SIG-M5 treated with dmso at 0.1 percent for 504 hours (cell line): Measurements from ENCODE around the gene TANC1.

ENCODE experiments used
- DNase-seq: peaks from one replicate; lab custom pipeline; 2025; ENCODE audit not compliant: unreplicated experiment; lab: John Stamatoyannopoulos, UW

Gene TANC1

GRCh38 chr2:158960193-158960592 is 8.2 kb upstream of the TANC1 start:
- DNase-seq: no peak

GRCh38 chr2:158962074-158962473 is 6.4 kb upstream of the TANC1 start:
- no peak for DNase-seq

- DNase-seq: no peak
These were observed 5.4 kb upstream of the TANC1 start for GRCh38 chr2:158963071-158963470.

GRCh38 chr2:158965107-158965506 is 3.3 kb upstream of the TANC1 start:
- DNase-seq: no peak

- DNase-seq: no peak
These were observed 2.8 kb upstream of the TANC1 start for GRCh38 chr2:158965641-158966040.

GRCh38 chr2:158966312-158966711 is 2.1 kb upstream of the TANC1 start:
- no peak for DNase-seq

- DNase-seq: no peak
These were observed 1.2 kb upstream of the TANC1 start for GRCh38 chr2:158967114-158967730.

- DNase-seq: no peak
These were observed 577 bp upstream of the TANC1 start for GRCh38 chr2:158967731-158968395.

- DNase-seq: no peak
These were observed 798 bp downstream of the TANC1 start for GRCh38 chr2:158969162-158969714.

- peak; percentile 7 for DNase-seq
These were observed 1.3 kb downstream of the TANC1 start for GRCh38 chr2:158969715-158970240.

GRCh38 chr2:158970241-158970751 is 1.9 kb downstream of the TANC1 start:
- DNase-seq: no peak

- no peak for DNase-seq
These were observed 4.9 kb downstream of the TANC1 start for GRCh38 chr2:158973116-158973956.

- DNase-seq: no peak
These were observed 7.0 kb downstream of the TANC1 start for GRCh38 chr2:158975271-158975921.

GRCh38 chr2:158979772-158980171 is 11.3 kb downstream of the TANC1 start:
- DNase-seq: no peak

GRCh38 chr2:158984604-158985135 is 16.2 kb downstream of the TANC1 start:
- DNase-seq: no peak

GRCh38 chr2:158988501-158988900 is 20.1 kb downstream of the TANC1 start:
- DNase-seq: no peak

- DNase-seq: no peak
These were observed 20.7 kb downstream of the TANC1 start for GRCh38 chr2:158989165-158989564.

GRCh38 chr2:158990397-158991214 is 22.2 kb downstream of the TANC1 start:
- DNase-seq: no peak

GRCh38 chr2:158993030-158993429 is 24.6 kb downstream of the TANC1 start:
- no peak for DNase-seq
